Activated CD4-positive, alpha-beta T cell treated with anti-CD3 and anti-CD28 coated beads for 1 hour (primary cell): ENCODE results near the gene GALR2.
A peak's percentile ranks its signal among the peaks of the same experiment; 100 is the strongest.

Experiments
- DNase-seq: peaks from one replicate; pipeline ENCODE4 v3.0.0-alpha.2; 2020

The GALR2 gene

DNA sequence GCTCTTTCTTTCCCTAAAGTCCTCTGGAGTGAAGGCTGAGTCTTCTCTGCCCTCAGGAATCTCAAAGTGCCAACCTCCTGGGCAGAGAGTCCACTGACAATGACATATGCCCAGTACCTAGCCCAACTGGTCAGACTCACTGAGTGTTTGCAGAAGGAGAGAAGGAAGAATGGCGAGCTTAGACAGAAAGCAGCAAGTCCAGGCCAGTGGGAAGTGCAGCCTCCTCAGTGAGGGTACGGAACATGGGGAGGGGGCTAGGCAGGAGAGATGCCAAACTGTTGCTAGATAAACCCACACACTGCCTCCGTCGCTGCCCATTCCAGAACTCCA is 28.3 kb downstream of the GALR2 start:
- no peak for DNase-seq

DNA sequence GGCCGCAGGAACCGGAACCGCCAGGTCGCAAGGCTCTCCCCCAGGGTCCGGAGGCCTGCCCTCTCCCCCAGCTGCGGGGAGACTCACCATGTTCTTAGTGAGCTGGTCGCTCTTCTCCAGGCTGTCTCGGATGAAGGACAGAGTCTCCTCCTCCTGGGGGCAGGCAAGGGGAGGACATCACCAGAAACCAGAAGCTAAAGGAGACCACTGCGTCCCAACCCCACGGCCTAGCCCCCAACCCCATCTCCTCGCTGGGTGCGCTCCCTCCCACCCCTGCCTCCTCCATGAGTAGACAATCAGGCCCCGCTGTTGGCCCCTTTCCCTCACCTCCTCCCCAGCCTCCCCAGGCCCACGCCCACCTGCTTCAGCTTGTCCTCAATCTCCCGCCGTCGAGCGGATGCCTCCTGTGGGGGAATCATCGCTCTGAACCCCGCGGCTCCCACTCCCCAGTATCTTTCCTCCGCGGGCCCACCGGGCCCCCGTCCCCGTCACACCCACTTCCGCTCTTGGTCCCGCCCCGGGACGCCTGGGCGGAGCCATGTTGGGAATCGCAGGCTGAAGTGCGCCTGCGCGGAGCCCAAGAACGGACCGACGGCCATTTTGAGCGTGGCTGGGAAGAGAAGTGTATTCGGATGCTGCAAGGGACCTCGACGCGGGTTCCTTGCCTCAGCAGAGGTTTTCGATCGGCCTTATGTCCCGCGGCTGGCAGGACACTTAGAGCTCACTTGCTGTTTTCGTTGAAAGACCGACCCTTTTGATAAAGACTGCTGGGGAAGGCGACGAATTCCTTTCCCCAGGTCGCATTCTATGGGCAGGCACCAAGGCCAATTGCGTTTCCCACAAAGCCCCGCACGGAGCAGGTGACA is 28.9 kb downstream of the GALR2 start, which contains the start of gene EXOC7:
Gene EXOC7 (minus strand): TSS at position 514 of the 866 bp plus-strand sequence. CDS start 95 bp downstream, at position 419.
- DNase-seq = peak; percentile 89

DNA sequence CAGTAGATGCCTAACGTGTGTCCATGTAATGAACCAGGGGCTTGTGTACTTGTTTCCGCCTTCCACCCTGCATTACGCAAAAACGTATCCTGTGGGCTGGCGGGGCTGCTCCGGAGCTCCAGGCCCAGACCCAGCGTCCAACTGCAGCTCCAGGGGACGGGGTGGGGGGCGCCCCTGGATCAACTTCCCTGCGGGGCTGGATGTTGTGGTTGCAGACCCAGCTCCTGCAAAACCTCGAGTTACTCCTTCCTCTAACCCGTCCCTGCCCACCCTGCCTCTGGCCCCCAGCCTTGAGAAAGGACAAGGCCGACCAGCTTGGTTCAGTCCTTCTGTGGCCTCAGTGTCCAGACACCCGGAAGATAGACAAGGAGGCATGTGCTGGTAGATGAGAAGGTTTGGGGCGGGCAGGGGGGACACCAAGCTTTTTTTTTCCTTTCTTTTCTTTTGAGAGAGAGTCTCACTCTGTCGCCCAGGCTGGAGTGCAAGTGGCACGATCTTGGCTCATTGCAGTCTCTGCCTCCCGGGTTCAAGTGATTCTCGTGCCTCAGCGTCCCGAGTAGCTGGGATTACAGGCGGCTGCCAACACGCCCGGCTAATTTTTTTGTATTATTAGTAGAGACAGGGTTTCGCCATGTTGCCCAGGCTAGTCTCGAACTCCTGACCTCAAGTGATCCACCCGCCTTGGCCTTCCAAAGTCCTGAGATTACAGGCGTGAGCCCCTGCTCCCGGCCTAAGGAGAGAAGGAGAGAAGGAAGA is 29.7 kb downstream of the GALR2 start:
- DNase-seq = no peak

DNA sequence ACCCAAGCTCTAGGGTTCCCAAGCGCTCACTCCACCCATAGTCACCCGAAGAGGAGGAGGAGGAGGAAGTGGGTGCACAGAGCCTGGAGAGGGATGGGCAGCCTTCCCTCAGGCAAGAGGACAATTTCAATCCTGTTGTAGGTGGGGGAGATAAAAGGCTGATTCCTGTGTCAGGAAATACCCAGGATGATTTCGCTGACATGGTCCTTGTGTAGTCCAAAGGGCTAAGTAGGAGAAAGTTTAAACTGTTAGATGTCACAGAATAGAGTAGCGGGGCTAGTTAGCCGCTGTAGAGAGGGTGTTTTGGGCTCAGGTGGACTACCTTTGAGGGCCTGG is 30.3 kb downstream of the GALR2 start:
- no peak for DNase-seq

DNA sequence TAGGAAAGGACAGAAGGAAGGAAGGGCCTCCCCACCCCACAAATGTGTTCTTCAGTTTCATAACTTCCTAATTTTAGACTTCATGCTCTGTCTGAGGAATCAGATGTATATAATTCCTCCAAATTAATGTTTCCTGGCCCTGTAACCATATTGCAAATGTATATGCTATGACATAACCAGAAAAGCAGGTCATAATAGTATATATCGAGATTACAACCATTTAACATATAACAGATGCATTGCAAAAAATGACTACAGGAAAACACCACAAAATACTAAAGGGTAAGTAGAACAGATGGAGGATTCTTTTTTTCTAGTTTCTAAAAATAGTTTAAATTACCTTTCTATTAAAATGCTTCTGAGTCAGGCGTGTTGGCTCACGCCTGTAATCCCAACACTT is 32.1 kb downstream of the GALR2 start:
- no peak for DNase-seq

DNA sequence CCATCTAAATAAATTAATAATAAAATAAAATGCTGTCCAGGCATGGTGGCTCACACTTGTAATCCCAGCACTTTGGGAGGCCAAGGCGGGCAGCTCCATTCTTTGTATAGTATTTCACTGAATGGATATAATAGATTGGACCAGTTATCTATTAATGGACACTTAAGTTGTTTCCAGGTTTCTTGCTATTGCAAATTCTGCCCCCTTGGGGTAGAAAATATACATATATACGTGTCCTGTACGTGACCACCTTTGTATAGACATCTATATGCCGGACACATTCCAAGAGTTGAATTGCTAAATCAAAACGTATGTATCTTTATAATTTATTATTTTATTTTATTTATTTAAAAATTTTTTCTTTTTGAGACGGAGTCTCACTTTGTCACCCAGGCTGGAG is 32.9 kb downstream of the GALR2 start:
- DNase-seq = no peak

DNA sequence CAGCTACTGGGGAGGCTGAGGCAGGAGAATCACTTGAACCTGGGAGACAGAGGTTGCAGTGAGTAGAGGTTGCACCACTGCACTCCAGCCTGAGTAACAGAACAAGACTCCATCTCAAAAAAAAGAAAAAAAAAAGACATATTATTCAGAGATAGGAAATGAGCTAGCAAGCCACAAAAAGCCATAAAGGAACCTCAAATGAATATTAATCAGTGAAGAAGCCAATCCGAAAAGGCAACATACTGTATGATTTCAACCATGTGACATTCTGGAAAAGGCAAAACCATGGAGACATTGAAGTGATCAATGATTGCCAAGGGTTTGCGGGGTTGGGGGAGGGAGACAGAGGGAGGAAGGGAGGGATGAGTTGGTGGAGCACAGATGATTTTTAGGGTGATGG is 37.4 kb downstream of the GALR2 start:
- no peak for DNase-seq

DNA sequence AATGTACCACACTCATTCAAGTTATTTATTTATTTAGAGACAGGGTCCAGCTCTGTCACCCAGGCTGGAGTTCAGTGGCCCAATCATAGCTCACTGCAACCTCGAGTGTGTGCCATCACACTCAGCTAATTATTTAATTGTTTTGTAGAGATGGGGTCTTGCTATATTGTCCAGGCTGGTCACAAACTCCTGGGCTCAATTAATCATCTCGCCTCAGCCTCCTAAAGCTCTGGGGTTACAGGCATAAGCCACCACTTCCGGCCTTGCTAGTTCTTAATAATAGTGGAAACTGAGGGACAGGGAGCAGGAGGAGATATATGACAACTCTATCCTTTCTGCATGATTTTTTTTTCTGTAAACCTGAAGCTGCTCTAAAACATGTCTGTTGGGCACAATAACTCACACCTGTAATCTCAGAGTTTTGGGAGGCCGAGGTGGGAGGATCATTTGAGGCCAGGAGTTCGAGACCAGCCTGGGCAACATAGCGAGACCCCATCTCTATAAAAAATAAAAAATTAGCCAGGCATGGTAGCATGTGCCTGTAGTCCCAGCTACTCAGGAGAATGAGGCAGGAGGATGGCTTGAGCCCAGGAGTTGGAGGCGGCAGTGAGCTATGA is 40.7 kb downstream of the GALR2 start:
- DNase-seq = no peak

DNA sequence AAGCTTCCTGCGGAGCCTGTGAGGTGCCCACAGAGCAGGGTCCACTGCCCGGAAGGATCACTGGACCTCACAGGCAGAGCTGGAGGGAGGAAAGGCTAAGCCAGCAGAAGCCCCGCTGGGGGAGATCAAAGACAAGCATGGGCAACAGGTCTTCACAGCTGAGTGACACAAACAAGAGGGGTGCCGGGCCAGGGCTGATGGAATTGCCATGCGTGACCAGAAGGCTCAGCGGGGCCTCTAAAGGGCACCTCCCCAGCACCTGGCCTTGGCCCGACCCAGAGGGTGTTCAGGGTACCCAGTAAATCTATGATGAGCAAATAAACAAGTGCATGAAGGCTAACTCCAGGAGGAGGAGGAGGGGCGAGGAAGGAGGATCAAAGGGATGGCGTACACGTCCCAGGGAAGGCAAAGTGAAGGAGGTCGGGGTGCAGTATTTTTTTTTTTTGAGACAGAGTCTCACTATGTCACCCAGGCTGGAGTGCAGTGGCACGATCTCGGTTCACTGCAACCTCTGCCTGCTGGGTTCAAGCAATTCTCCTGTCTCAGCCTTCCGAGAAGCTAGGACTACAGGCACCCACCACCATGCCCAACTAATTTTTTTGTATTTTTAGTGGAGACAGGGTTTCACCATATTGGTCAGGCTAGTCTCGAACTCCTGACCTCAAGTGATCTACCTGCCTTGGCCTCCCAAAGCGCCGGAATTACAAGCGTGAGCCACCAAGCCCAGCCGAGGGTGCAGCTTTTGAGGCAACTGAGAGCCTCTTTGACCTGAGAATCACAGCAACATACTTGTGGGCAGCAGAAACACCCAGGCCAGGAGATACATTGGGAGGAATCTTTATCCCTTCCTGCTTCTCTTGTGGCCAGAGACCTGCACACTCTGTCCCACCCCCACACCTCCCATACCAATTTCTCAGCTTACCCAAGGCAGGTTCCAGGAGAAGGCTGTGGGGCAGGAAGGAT is 45.1 kb downstream of the GALR2 start:
- DNase-seq = no peak

DNA sequence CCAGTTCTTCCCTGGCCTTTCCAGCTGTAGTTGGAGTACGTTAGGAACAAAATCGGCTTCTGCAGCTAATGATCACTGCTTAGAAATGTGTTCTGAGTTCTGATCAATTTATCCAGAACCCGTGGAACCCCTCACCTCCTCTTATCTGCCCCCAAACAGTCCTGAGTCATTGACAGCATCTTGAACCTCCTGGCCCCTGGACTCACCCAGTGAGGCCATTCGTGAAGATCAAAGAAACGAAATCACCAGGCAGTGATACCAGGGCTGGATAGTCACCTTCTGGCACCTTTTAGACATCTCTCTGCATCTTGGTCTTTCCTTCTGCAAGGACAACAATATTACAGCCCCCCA is 46.1 kb downstream of the GALR2 start:
- DNase-seq = no peak

DNA sequence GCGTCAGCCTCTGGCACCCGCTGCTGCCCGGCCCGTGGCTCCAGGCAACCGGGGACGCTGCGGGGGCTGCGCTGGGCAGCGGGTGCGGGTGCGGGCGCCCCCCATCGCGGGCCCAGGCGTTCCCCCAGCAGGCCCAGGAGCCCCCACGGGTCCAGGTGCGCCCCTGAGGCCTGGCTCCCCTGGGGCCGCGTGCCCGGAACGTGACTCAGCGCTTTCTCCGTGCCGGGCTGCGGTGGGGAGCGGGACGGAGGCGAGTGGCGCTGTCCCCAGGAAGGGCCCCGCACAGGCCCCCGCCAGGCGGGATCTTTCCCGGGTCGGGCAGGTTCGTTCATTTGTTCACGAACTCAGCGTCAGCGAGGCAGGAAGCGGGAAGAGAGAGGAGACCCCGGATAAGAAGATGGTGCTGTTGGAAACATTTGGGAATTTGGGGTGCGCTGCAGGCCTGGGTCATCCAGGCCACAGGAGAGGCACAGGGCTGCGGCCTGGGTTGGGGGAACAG is 47.4 kb downstream of the GALR2 start:
- DNase-seq = no peak

DNA sequence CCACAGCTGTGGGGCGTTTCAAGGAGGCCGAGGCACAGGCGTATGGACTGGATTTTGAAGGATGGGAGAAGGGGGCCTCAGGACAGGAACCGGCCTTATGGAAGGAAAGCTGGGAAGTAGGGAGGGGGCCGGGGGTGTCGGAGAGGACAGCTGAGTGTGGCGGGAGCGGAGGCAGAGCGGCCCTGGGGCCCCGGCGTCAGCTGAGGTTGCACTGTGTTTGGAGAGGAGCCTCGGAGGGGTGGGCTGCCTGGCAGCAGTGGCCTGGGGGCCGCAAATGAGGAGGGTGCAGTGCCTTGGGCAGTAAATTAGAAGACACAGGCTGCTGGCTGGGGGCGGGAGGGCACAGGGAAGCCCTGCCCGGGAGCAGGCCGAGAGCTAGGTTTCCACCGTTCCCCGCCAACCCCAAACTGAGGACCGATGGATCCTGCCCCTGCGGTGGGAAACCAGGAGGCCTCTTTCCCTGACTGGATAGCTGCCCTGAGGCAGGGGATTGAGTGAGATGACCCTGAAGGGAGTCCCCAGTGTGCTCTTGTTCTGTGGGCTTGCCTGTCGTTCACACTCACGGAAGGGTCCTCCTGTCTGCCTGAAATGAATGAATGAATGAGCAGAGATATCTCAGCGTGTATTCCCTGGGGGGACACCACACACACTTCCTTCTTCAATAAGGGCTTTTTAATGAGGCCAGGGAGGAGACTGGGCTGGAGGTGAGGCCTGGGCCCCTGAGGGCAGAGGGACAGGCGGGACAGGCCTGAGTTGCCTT is 48.0 kb downstream of the GALR2 start:
- no peak for DNase-seq

DNA sequence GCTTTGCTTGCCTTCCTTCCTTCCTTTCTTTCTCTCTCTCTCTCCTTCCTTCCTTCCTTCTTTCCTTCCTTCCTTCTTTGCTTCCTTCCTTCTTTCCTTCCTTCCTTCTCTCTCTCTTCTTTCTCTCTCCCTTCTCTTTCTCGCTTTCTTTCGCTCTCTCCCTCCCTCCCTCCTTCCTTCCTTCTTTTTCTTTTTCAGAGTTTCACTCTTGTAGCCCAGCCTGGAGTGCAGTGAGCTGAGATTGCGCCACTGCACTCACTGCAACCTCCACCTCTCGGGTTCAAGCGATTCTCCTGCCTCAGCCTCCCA is 48.6 kb downstream of the GALR2 start:
- DNase-seq = no peak

DNA sequence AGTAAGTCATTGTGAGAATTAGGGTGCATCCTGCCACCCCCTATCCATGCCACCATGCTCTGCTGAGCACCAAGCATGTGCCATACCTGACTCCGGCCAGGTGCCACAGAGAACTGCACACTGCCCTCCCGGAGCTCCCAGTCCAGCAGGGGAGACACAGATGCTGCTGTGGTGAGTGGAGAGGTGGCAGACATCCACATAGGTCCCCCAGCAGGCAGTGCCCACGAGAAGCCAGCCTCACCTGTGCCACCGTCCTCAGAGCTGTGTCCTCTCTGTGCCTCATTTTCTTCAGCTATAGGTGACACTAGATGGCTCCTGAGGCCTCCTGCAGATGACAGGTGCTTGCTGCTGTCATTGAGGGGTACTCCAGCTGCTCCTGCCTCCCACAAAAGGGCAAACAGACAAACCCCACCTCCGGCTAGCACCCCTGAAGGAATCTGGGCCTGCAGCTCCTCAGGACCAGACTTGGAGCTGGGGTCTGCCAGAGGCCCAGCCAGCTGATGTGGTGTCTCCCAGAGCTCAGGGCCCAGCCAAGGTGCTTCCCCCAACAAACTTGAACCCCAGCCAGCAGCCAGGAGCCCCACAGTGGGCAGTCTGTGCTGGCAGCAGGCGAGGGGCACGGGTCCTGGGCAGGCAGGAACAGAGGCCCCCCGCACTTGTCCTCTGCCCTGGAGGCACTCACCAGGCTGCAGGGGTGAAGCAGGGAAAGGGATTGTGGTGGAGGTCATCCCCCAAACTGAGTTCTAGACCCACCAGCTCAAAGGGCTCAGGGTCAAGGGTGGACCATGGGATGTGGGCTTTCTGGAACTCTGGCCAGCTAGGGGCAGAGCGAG is 49.4 kb downstream of the GALR2 start:
- no peak for DNase-seq

DNA sequence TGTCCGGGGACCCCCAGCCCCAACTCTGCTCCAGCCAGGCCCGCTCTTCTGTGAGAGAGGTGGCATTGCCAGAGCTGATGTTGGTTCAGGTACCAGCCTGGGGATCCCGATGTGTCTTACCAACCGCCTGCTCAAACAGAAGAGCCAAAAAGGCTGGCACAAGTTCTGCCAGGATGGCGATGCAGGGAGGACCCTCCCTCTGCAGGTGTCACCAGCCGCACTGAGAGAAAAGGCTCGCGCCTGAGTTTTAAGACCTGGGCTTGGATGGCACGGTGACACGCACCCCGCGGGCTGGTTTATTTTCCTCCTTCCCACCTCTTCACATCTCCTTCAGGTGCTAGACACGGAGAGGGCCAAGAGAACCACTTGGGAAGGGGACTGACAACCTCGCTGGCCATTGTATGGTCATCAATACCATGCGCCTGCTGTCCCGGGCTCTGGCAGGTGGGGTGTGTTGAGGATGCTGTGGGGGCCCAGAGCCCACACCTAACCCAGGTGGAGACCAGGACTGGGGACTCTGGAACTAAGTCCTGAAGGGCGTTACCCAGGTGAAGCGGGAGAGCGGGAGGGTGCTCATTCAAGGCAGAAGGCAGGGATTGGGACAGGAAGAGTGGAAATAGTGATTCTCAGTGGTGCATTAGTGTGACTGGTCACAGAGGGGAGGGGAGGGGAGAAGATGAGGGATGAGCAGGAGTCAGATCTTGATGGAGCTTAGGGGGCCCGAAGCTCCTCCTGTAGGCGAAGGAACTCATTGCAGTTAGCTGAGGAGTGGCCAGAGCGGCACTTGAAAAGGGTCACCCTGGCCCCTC is 50.2 kb downstream of the GALR2 start:
- no peak for DNase-seq

DNA sequence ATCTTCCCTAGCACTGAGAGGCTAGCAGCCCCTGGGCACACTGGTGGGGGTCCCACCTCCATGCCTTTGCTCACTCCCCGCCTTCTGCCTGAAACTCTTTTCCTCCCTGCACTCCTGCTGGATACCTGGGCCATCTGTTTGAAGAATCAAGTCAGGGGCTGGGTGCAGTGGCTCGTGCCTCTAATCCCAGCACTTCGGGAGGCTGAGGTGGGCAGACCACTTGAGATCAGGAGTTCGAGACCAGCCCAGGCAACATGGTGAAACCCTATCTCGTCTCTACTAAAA is 50.8 kb downstream of the GALR2 start:
- no peak for DNase-seq

DNA sequence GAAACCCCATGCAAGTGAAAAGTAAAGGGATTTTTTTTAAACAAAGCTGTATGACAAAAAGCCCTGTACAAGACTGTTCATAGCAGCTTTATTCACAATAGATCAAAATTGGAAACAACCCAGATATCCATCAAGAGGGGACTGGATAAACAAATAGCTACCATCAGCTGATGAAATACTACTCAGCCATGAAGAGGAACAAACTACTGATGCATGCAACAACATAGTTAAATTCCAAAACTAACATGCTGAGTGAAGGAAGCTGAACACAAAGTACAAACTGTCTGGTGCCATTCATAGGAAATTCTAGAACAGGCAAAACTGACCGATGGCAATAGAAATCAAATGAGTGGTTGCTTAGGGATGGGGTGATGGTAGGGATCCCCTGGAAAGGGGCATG is 51.3 kb downstream of the GALR2 start:
- DNase-seq = no peak
